K562 (cell line): ENCODE measurements around the gene BCO2. TPM values are rescaled to one million over a fixed set of nuclear protein-coding genes. Genes with fewer than 3 reads are reported as not detected.

Experiments
- ATAC-seq: fragments of 200-7000 bp; cut with Tn5 transposase; 3 replicates; pipeline ENCODE4 v1.9.1; 2020; ENCODE audit warnings: moderate library complexity
- BruUV-seq: library from RNA; stranded (reverse); fragments of 400-500 nt; replicated peaks from 2 replicates; lab custom pipeline; 2021; lab: Mats Ljungman, UMichigan
- CTCF ChIA-PET: fragments of 300-600 bp; formaldehyde crosslinking; extraction: SDS; loops from one replicate; lab custom pipeline; 2021; ENCODE audit warnings: low intra/inter-chr PET ratio; lab: Yijun Ruan, JAX
- POLR2A ChIA-PET: fragments of 300-600, 350-650 bp; sonication (Branson Sonifier 250); formaldehyde crosslinking; extraction: SDS; loops from one replicate; lab custom pipeline; 2021; ENCODE audit warnings: antibody characterized with exemption, inconsistent platforms; lab: Yijun Ruan, JAX
- DNase-seq, 4 experiments: peaks; one replicate each; pipeline versions ENCODE4 v3.0.0 to v3.0.0-alpha.2; 2011 to 2018; ENCODE audit warnings: low spot score in 3 of 4, mixed read lengths in 3 of 4; ENCODE audit errors: extremely low read depth in 1 of 4
- FAIRE-seq: peaks from 2 replicates; lab custom pipeline; 2011; peaks lifted over from hg19 to GRCh38; lab: Jason Lieb, UNC
- H2AFZ ChIP-seq: 2 replicates; pipeline ENCODE4 v1.6.0; 2011; ENCODE audit warnings: low read depth, low read length, control low read depth, inconsistent platforms
- H3K27ac ChIP-seq: fragments of 200-600 bp; 3 replicates; pipeline ENCODE4 v1.8.0; 2011; ENCODE audit warnings: low read depth, mild to moderate bottlenecking, control low read depth, inconsistent platforms, low read length, moderate library complexity, mixed read lengths; ENCODE audit errors: extremely low read depth
- H3K27me3 ChIP-seq, 2 experiments: fragments of 300-600 bp in 1 of 2; 2 replicates in 1 of 2; 3 replicates in 1 of 2; pipeline versions ENCODE4 v1.6.0 to v1.8.0; 2011; ENCODE audit warnings: inconsistent platforms in 2 of 2, low read length in 2 of 2, mild to moderate bottlenecking in 1 of 2, mixed read lengths in 1 of 2, moderate library complexity in 1 of 2; ENCODE audit not compliant: control insufficient read depth in 2 of 2, insufficient read depth in 2 of 2
- H3K36me3 ChIP-seq: fragments of 300-600 bp; 3 replicates; pipeline ENCODE4 v1.8.0; 2011; ENCODE audit warnings: mild to moderate bottlenecking, low read length, inconsistent platforms; ENCODE audit not compliant: control insufficient read depth, insufficient read depth
- H3K4me1 ChIP-seq, 2 experiments: fragments of 200-600 bp in 1 of 2; replicated peaks in 1 of 2; 2 replicates in 1 of 2; 3 replicates in 1 of 2; pipeline versions ENCODE4 v1.5.1 to v1.8.0; 2011; ENCODE audit warnings: inconsistent platforms in 2 of 2, low read length in 2 of 2, mild to moderate bottlenecking in 1 of 2, mixed read lengths in 1 of 2, moderate library complexity in 1 of 2; ENCODE audit not compliant: control insufficient read depth in 2 of 2, insufficient read depth in 2 of 2
- H3K4me2 ChIP-seq: 2 replicates; pipeline ENCODE4 v1.6.1; 2011; ENCODE audit warnings: low read length, control low read depth, inconsistent platforms, mixed read lengths; ENCODE audit not compliant: insufficient read depth
- H3K4me3 ChIP-seq: fragments of 200-600 bp; sonication (generic), shearing (Covaris generic); 2 replicates; pipeline ENCODE4 v1.5.1; 2016; ENCODE audit warnings: control low read depth, inconsistent platforms
- H3K79me2 ChIP-seq: fragments of 200-600 bp; 3 replicates; pipeline ENCODE4 v1.8.0; 2011; ENCODE audit warnings: low read length, inconsistent platforms; ENCODE audit not compliant: control insufficient read depth, insufficient read depth
- H3K9ac ChIP-seq, 2 experiments: 2 replicates each; pipeline versions ENCODE4 v1.6.0 to v1.6.1; 2011; ENCODE audit warnings: low read depth in 2 of 2, low read length in 2 of 2, control low read depth in 1 of 2, inconsistent platforms in 1 of 2, mild to moderate bottlenecking in 1 of 2, mixed read lengths in 1 of 2; ENCODE audit not compliant: insufficient read depth in 1 of 2
- H3K9me1 ChIP-seq: one replicate; pipeline ENCODE4 v1.6.0; 2011; ENCODE audit warnings: inconsistent platforms, mild to moderate bottlenecking, low read length, moderate library complexity; ENCODE audit not compliant: control insufficient read depth, insufficient read depth
- H3K9me3 ChIP-seq: replicated peaks from 2 replicates; pipeline ENCODE4 v1.5.1; 2011; ENCODE audit warnings: low read depth, low read length, inconsistent platforms; ENCODE audit not compliant: control insufficient read depth, insufficient read depth
- H4K20me1 ChIP-seq: replicated peaks from 2 replicates; pipeline ENCODE4 v1.6.1; 2011; ENCODE audit warnings: low read length, inconsistent platforms, mixed read lengths; ENCODE audit not compliant: control insufficient read depth, insufficient read depth
- PRPF4 ChIP-seq: fragments of 200-400 bp; formaldehyde crosslinking; IDR thresholded peaks from one replicate; pipeline ENCODE4 v1.6.1; 2017; ENCODE audit warnings: low read length, low read depth, mild to moderate bottlenecking; ENCODE audit not compliant: insufficient read depth, poor library complexity, severe bottlenecking
- XRCC5 ChIP-seq: fragments of 200-400 bp; formaldehyde crosslinking; IDR thresholded peaks from 2 replicates; pipeline ENCODE4 v1.6.1; 2017; ENCODE audit warnings: low read depth, mild to moderate bottlenecking, low read length
- ZNF280B ChIP-seq: fragments of 250-450 bp; sonication (Bioruptor Pico); IDR thresholded peaks from 2 replicates; pipeline ENCODE4 v1.5.1; 2021; ENCODE audit warnings: mild to moderate bottlenecking
- ZNF445 ChIP-seq: fragments of 250-450 bp; sonication (Bioruptor Pico); IDR thresholded peaks from 2 replicates; pipeline ENCODE4 v1.4.0; 2020; ENCODE audit warnings: low read depth, mild to moderate bottlenecking, moderate library complexity
- ZNF695 ChIP-seq: fragments of 450-650 bp; formaldehyde crosslinking; IDR thresholded peaks from 2 replicates; pipeline ENCODE4 v1.4.0; 2020; ENCODE audit warnings: mild to moderate bottlenecking, moderate library complexity
- WGBS: fragments of 100-300 bp; shearing (Covaris generic); methylation state at CpG from one replicate; pipeline ENCODE4 v1.1.6; 2016; ENCODE audit warnings: low coverage, mixed read lengths; ENCODE audit not compliant: insufficient coverage; ENCODE audit errors: missing lambda C conversion rate; 5-methylcytosine and 5-hydroxymethylcytosine counted together
- in situ Hi-C: fragments of 300-500 bp; cut with MboI; formaldehyde crosslinking; loops from 4 replicates; pipeline ENCODE4 v1.15.0; 2018; ENCODE audit warnings: inconsistent platforms, mixed read lengths
- intact Hi-C: fragments of 100-400 bp; cut with micrococcal nuclease; formaldehyde crosslinking; loops from 2 replicates; pipeline ENCODE4 v1.14.2; 2022
- polyA plus RNA-seq, 8 experiments: library from polyadenylated mRNA; depleted of rRNA in 4 of 8; stranded (reverse) in 5 of 8; unstranded in 3 of 8; fragments of >200 nt; fragmentation: Nextera tagmentation in 2 of 8; fragmentation: Illumina TruSeq in 1 of 8; extraction: Ambion mirVana in 2 of 8; extraction: Trizol in 1 of 8; gene quantifications; 2 replicates each; pipeline versions ENCODE4 v1.2.1 to v1.2.3, GENCODE V29; 2011 to 2014; ENCODE audit warnings: inconsistent platforms in 1 of 8, missing spikeins in 1 of 8
- total RNA-seq, 7 experiments: library from RNA; depleted of rRNA in 6 of 7; stranded (reverse); fragments of >200 nt in 6 of 7; fragmentation: Illumina TruSeq in 2 of 7; extraction: Trizol in 2 of 7; gene quantifications; 2 replicates each; pipeline versions ENCODE4 v1.2.1 to v1.2.3, GENCODE V29; 2011 to 2021; ENCODE audit warnings: low replicate concordance in 1 of 7
- TF ChIP-seq, protein P1 (sequence below), 2 experiments: IDR thresholded peaks; 2 replicates each; pipeline ENCODE4 v1.6.1; 2012; ENCODE audit warnings: improper control_type of control experiment in 2 of 2, low read depth in 2 of 2, low read length in 2 of 2, borderline replicate concordance in 1 of 2
- TF ChIP-seq, protein P2 (sequence below): fragments of 450-650 bp; IDR thresholded peaks from 2 replicates; pipeline ENCODE4 v1.6.1; 2016; ENCODE audit warnings: low read depth, mild to moderate bottlenecking, moderate library complexity

BCO2 gene
- total and polyA plus RNA-seq, 9 of the 15 experiments (the other 6 are each of a cell fraction or from before 2014, with no cell fraction given), result 0.21 to 1.0 (median 0.47) TPM; not detected in 1

DNA sequence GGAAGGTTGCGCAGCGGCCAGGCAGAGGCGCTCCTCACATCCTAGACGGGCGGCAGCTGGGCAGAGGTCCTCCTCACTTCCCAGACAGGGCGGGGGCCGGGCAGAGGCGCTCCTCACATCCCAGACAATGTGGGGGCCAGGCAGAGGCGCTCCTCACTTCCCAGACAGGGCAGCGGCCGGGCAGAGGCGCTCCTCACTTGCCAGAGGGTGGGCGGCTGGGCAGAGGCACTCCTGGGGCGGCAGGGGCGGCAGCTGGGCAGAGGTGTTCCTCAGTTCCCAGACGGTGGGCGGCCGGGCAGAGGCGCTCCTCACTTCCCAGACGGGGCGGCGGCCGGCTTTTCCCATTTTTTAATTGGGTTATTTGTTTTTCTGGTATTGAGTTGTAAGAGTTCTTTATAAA lies 30.8 kb downstream of the BCO2 start:
- Histone ChIP-seq H3K79me2 (no peaks in the 10 kb centered on the region), H3K27ac (no peak overlapping the region), H3K27me3 (no peaks in the 10 kb centered on the region; a peak in 2 of 5 replicates), H3K9me1 (no peaks in the 10 kb centered on the region), H3K9ac (no peak overlapping the region), H3K9me3 (no peaks in the 10 kb centered on the region), H3K4me1 (no peaks in the 10 kb centered on the region), H3K4me3 (no peak overlapping the region), H4K20me1 (no peaks in the 10 kb centered on the region), H2AFZ (no peak overlapping the region), H3K4me2 (no peak overlapping the region), H3K36me3 (no peaks in the 10 kb centered on the region)
- BruUV-seq, result no TSS peak
- FAIRE-seq, result no peak
- in situ Hi-C loops (no loop called here), intact Hi-C loops (no loop called here)
- TF ChIP-seq, protein P1, sequence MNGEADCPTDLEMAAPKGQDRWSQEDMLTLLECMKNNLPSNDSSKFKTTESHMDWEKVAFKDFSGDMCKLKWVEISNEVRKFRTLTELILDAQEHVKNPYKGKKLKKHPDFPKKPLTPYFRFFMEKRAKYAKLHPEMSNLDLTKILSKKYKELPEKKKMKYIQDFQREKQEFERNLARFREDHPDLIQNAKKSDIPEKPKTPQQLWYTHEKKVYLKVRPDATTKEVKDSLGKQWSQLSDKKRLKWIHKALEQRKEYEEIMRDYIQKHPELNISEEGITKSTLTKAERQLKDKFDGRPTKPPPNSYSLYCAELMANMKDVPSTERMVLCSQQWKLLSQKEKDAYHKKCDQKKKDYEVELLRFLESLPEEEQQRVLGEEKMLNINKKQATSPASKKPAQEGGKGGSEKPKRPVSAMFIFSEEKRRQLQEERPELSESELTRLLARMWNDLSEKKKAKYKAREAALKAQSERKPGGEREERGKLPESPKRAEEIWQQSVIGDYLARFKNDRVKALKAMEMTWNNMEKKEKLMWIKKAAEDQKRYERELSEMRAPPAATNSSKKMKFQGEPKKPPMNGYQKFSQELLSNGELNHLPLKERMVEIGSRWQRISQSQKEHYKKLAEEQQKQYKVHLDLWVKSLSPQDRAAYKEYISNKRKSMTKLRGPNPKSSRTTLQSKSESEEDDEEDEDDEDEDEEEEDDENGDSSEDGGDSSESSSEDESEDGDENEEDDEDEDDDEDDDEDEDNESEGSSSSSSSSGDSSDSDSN (IDR thresholded peaks at IDR 0.05; ENCODE audit: borderline replicate concordance in 1 of 2, low read depth in 2 of 2, low read length in 2 of 2), result no peak
- TF ChIP-seq, protein P2, sequence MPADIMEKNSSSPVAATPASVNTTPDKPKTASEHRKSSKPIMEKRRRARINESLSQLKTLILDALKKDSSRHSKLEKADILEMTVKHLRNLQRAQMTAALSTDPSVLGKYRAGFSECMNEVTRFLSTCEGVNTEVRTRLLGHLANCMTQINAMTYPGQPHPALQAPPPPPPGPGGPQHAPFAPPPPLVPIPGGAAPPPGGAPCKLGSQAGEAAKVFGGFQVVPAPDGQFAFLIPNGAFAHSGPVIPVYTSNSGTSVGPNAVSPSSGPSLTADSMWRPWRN, result no peak
- no peak for TF ChIP-seq ZNF445 (CRISPR knock-in tag)
- no peak for TF ChIP-seq ZNF280B (CRISPR knock-in tag)
- TF ChIP-seq ZNF695 (CRISPR knock-in tag), result no peak
- TF ChIP-seq PRPF4, result no peak
- no peak for TF ChIP-seq XRCC5
- no peak for ATAC-seq
- ChIA-PET CTCF (no interaction called here), POLR2A (no interaction called here)
- DNase-seq, result no peak
- WGBS, result 17% methylated on average over 19 of the region's 23 CpGs
